ENCODE data around the gene CAPN10. TPM values are rescaled to one million over a fixed set of nuclear protein-coding genes. Genes with fewer than 3 reads are reported as not detected.
"Not testable (repeated sequence)": the region's sequence is repeated elsewhere in the genome, so short reads cannot be mapped to it uniquely, and the experiment has no call there.

Gene CAPN10, protein sequence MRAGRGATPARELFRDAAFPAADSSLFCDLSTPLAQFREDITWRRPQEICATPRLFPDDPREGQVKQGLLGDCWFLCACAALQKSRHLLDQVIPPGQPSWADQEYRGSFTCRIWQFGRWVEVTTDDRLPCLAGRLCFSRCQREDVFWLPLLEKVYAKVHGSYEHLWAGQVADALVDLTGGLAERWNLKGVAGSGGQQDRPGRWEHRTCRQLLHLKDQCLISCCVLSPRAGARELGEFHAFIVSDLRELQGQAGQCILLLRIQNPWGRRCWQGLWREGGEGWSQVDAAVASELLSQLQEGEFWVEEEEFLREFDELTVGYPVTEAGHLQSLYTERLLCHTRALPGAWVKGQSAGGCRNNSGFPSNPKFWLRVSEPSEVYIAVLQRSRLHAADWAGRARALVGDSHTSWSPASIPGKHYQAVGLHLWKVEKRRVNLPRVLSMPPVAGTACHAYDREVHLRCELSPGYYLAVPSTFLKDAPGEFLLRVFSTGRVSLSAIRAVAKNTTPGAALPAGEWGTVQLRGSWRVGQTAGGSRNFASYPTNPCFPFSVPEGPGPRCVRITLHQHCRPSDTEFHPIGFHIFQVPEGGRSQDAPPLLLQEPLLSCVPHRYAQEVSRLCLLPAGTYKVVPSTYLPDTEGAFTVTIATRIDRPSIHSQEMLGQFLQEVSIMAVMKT
- 57.7 and 62.7 TPM in 2 replicates for total RNA-seq
- long read RNA-seq, result 0 reads

- Mint-ChIP-seq H3K27me3 (ENCODE audit: low read depth) (no peaks in the 10 kb centered on the region), H3K9me3 (no peaks in the 10 kb centered on the region), H3K4me3 (peak within 1 kb of the TSS; percentile 99), H3K36me3 (ENCODE audit: low read depth) (peaks cover 3% of the 10 kb centered on the region), H3K27ac (ENCODE audit: unreplicated experiment) (peak within 1 kb of the TSS; percentile 96), H3K4me1 (peaks cover 47% of the 10 kb centered on the region)
- TF ChIP-seq, protein P1, sequence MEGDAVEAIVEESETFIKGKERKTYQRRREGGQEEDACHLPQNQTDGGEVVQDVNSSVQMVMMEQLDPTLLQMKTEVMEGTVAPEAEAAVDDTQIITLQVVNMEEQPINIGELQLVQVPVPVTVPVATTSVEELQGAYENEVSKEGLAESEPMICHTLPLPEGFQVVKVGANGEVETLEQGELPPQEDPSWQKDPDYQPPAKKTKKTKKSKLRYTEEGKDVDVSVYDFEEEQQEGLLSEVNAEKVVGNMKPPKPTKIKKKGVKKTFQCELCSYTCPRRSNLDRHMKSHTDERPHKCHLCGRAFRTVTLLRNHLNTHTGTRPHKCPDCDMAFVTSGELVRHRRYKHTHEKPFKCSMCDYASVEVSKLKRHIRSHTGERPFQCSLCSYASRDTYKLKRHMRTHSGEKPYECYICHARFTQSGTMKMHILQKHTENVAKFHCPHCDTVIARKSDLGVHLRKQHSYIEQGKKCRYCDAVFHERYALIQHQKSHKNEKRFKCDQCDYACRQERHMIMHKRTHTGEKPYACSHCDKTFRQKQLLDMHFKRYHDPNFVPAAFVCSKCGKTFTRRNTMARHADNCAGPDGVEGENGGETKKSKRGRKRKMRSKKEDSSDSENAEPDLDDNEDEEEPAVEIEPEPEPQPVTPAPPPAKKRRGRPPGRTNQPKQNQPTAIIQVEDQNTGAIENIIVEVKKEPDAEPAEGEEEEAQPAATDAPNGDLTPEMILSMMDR (conservative IDR thresholded peaks at IDR 0.05), result no peak
- DNase-seq (ENCODE audit: low read depth, low spot score), result peak; percentile 91
Measured at GRCh38 chr2:240586198-240586918, at the start of gene CAPN10. Gene CAPN10 (plus strand): TSS chr2:240586734. CDS start chr2:240586912, 178 bp downstream.

- H3K36me3 Mint-ChIP-seq (ENCODE audit: low read depth), result peaks cover 56% of the 10 kb centered on the region
- H3K9me3 Mint-ChIP-seq, result peaks cover 14% of the 10 kb centered on the region
Measured at GRCh38 chr2:240538031-240538780, 48.3 kb upstream of the CAPN10 start.

GRCh38 chr2:240539101-240539500 lies 47.4 kb upstream of the CAPN10 start:
- peaks cover 53% of the 10 kb centered on the region for H3K36me3 Mint-ChIP-seq (ENCODE audit: low read depth)
- H3K4me3 Mint-ChIP-seq; H3K27ac Mint-ChIP-seq (ENCODE audit: unreplicated experiment); H3K4me1 Mint-ChIP-seq; DNase-seq (ENCODE audit: low read depth, low spot score); H3K27me3 Mint-ChIP-seq (ENCODE audit: low read depth): not testable (repeated sequence)
- H3K9me3 Mint-ChIP-seq, result peaks cover 14% of the 10 kb centered on the region

More at GRCh38 chr2:240538031-240538780, 48.3 kb upstream of the CAPN10 start:
- DNase-seq (ENCODE audit: low read depth, low spot score), result no peak
- Mint-ChIP-seq H3K27ac (ENCODE audit: unreplicated experiment) (no peak overlapping the region), H3K27me3 (ENCODE audit: low read depth) (no peaks in the 10 kb centered on the region), H3K4me3 (no peak overlapping the region), H3K4me1 (no peaks in the 10 kb centered on the region)
- TF ChIP-seq, protein P1 (conservative IDR thresholded peaks at IDR 0.05), result no peak

GRCh38 chr2:240539906-240540305 lies 46.6 kb upstream of the CAPN10 start:
- H3K27ac Mint-ChIP-seq (ENCODE audit: unreplicated experiment), result no peak overlapping the region
- H3K27me3 Mint-ChIP-seq (ENCODE audit: low read depth), result no peaks in the 10 kb centered on the region
- peaks cover 52% of the 10 kb centered on the region for H3K36me3 Mint-ChIP-seq (ENCODE audit: low read depth)
- TF ChIP-seq, protein P1 (conservative IDR thresholded peaks at IDR 0.05), result no peak
- peaks cover 17% of the 10 kb centered on the region for H3K9me3 Mint-ChIP-seq
- no peaks in the 10 kb centered on the region for H3K4me1 Mint-ChIP-seq
- H3K4me3 Mint-ChIP-seq, result no peak overlapping the region
- DNase-seq (ENCODE audit: low read depth, low spot score), result no peak

DNA sequence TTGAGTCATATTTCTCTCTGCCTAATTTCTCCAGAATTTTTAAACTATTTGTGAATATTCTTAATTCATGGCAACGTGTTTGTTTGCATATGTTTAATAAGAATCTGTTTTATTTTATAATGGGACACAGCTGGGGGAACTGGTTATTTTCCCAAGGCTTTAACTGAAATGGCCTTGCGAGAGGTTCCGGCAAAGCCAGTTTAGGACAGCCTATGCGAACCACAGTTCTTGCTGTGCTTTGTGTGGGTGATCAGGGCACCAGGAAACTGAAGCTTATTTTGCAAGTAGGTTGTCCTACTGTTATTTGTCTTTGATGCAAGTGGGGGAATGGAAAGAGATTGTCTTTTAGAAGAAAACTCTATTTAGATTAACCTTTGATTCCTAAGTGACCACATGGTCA lies 35.2 kb upstream of the CAPN10 start:
- Mint-ChIP-seq H3K27me3 (ENCODE audit: low read depth) (no peaks in the 10 kb centered on the region), H3K27ac (ENCODE audit: unreplicated experiment) (no peak overlapping the region), H3K4me3 (no peak overlapping the region), H3K4me1 (no peaks in the 10 kb centered on the region), H3K36me3 (ENCODE audit: low read depth) (peaks cover 25% of the 10 kb centered on the region), H3K9me3 (peaks cover 8% of the 10 kb centered on the region)
- no peak for DNase-seq (ENCODE audit: low read depth, low spot score)
- TF ChIP-seq, protein P1 (conservative IDR thresholded peaks at IDR 0.05), result no peak

Data from neural crest cell (in vitro differentiated cells).